Stimulated activated memory B cell treated with anti-CD40 and anti-IgM and Interleukin-4, amounts not matched to agents 10 μg/mL and 1 μg/mL and 100 μg/mL, for 72 hours (primary cell): ENCODE measurements around the gene TPRN.
A peak's percentile ranks its signal among the peaks of the same experiment; 100 is the strongest.

Experiments used
- ATAC-seq: fragments of 150-1000 bp; cut with Tn5 transposase; 2 replicates; pipeline ENCODE4 v1.10.0; 2021
- H3K27ac Mint-ChIP-seq: one replicate; pipeline ENCODE4 v1.8.0; 2022; ENCODE audit warnings: mild to moderate bottlenecking, mixed read lengths
- H3K27me3 Mint-ChIP-seq: one replicate; pipeline ENCODE4 v1.8.0; 2022; ENCODE audit warnings: mixed read lengths
- H3K36me3 Mint-ChIP-seq: one replicate; pipeline ENCODE4 v1.8.0; 2022; ENCODE audit warnings: mixed read lengths
- H3K4me1 Mint-ChIP-seq: one replicate; pipeline ENCODE4 v1.8.0; 2022; ENCODE audit warnings: mixed read lengths
- H3K4me3 Mint-ChIP-seq: one replicate; pipeline ENCODE4 v1.8.0; 2022; ENCODE audit warnings: mild to moderate bottlenecking, moderate library complexity, mixed read lengths
- H3K9me3 Mint-ChIP-seq: one replicate; pipeline ENCODE4 v1.8.0; 2022; ENCODE audit warnings: mixed read lengths

The TPRN gene

DNA sequence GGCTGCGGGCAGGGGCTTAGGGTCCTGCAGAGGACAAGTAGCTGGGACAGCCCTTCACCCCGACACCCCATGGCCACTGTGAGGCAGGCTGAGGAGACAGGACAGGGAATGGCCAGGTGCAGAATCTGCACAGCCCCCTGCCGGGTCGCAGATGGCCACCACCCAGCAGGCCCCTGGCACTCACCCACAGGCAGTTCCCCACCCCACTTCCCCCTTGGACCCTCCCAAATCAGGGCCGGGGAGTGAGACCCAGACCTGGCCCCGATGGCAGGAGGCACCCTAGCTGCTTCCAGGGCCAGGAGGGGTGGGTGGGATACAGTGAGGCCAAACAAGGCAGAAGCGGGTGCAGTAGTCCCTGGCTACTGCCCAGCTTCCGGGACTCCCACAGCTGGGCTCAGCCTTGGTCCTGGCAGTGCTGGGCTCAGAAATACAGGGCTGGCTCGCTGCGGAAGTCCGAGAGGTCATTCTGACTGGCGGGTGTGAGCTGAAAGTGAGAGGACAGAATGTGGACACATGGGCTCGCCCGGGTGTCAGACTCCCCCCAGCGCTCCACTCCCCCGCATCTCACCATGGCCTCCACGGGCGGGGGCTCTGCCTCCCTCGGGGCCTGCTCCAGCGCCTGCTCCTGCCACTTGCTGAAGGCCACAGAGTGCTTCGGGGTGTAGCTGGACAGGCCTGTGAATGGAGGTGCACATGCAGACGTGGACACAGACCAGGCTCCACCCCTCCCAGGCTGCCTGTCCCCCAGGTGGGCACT is 8.7 kb downstream of the TPRN start:
- ATAC-seq, result no peak
- peaks cover 32% of the 10 kb centered on the region for H3K4me1 Mint-ChIP-seq
- no peaks in the 10 kb centered on the region for H3K9me3 Mint-ChIP-seq
- no peaks in the 10 kb centered on the region for H3K27me3 Mint-ChIP-seq
- peak overlapping the region; percentile 75 for H3K27ac Mint-ChIP-seq
- peaks cover 11% of the 10 kb centered on the region for H3K36me3 Mint-ChIP-seq
- no peak overlapping the region for H3K4me3 Mint-ChIP-seq

DNA sequence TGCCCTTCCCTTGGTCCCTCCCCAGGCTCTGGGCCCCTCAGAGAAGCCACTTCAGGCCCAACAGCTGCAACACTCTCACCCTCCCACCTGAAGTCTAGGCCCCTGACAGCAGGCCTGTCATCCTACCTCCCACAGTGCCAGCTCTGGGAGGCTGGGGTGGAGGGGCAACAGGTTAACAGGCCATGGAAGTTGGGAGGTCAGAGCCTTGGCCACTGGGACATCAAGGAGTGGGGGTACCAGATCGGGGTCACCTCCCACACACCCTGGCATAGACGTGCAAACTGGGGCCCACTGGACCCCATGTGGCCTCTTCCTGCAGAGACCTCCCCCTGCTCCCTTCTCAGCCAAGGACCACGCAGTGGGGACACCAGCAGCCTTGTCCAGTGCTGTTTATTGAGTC is 9.3 kb downstream of the TPRN start:
- Mint-ChIP-seq H3K4me3 (peak overlapping the region; percentile 56), H3K27me3 (no peaks in the 10 kb centered on the region), H3K27ac (peak overlapping the region; percentile 75), H3K4me1 (peaks cover 36% of the 10 kb centered on the region), H3K9me3 (no peaks in the 10 kb centered on the region), H3K36me3 (peaks cover 11% of the 10 kb centered on the region)
- ATAC-seq, result no peak

DNA sequence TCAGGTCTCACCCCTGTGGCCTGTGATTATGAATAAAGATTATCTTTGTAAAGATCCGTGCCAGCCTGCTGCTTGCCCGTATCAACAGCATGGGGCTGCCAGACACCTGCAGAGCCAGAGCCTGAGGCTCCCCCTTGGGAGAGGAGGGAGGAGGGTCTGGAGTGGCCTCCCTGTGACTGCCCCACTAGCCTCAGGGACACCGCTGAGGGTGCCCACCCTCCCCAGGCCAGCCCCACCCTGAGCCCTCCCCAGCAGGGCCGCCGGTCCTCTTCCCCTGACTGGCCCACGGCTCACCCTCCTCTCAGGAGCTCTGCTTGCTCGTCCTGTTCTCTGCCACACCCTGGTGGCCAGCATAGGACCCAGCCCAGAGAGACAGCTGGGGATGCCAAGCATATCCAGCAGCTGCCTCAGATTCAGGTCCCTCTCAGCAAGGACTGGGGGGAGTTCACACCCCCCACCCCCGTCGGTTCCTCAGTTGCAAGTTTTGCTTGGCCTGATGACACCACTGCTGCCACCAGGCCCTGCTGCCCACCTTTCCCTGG is 10.2 kb downstream of the TPRN start:
- H3K27me3 Mint-ChIP-seq, result no peaks in the 10 kb centered on the region
- H3K4me1 Mint-ChIP-seq, result peaks cover 43% of the 10 kb centered on the region
- peak overlapping the region; percentile 95 for H3K4me3 Mint-ChIP-seq
- no peak for ATAC-seq
- no peaks in the 10 kb centered on the region for H3K9me3 Mint-ChIP-seq
- H3K27ac Mint-ChIP-seq, result peak overlapping the region; percentile 75
- peaks cover 11% of the 10 kb centered on the region for H3K36me3 Mint-ChIP-seq

- Mint-ChIP-seq H3K36me3 (peaks cover 14% of the 10 kb centered on the region), H3K9me3 (no peaks in the 10 kb centered on the region), H3K4me1 (peaks cover 48% of the 10 kb centered on the region), H3K27me3 (no peaks in the 10 kb centered on the region), H3K27ac (peak overlapping the region; percentile 87), H3K4me3 (peak overlapping the region; percentile 95)
- ATAC-seq, result no peak
Observed at GRCh38 chr9:137189297-137190295, 10.9 kb downstream of the TPRN start.

DNA sequence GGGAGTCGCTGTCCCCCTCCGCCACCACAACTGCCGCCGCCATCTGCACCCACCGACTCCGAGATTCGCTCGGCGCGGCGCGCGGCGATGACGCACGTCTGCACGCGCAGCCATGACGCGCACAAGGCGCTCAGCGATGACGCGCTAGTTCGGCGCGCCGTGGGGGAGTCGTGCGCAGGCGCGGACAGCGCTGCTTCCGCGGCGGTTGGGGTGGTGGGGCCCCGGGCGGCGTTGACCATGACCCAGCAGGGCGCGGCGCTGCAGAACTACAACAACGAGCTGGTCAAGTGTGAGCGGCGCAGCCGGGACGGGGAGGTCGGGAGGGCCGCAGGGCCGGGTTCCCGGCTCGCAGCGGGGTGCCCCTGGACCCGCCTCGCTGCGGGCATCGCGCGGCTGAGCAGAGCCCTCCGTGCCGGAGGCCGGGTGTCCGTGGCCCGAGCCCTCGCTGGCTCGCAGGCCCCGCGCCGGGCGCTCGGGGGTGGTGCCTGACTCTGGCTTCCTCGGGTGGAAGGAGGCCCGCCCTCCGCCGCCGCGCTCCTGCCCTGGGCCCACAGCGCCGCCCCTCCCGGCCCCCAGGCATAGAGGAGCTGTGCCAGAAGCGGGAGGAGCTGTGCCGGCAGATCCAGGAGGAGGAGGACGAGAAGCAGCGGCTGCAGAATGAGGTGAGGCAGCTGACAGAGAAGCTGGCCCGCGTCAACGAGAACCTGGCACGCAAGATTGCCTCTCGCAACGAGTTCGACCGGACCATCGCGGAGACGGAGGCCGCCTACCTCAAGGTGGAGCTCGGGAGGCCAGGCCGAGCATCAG is 11.8 kb downstream of the TPRN start, which contains the start of the genes ANAPC2 and SSNA1:
TSS of gene ANAPC2 (minus strand) at position 71 of the 807 bp plus-strand sequence. CDS start at position 43, 28 bp downstream.
TSS of gene SSNA1 (plus strand) at position 187 of the 807 bp plus-strand sequence. CDS start at position 238, 51 bp downstream.
- H3K27me3 Mint-ChIP-seq, result no peaks in the 10 kb centered on the region
- H3K27ac Mint-ChIP-seq, result peak within 1 kb of the TSS; percentile 87
- no peaks in the 10 kb centered on the region for H3K9me3 Mint-ChIP-seq
- peak within 1 kb of the TSS; percentile 95 for H3K4me3 Mint-ChIP-seq
- ATAC-seq, result peak; percentile 91
- peaks cover 56% of the 10 kb centered on the region for H3K4me1 Mint-ChIP-seq
- H3K36me3 Mint-ChIP-seq, result peaks cover 23% of the 10 kb centered on the region

DNA sequence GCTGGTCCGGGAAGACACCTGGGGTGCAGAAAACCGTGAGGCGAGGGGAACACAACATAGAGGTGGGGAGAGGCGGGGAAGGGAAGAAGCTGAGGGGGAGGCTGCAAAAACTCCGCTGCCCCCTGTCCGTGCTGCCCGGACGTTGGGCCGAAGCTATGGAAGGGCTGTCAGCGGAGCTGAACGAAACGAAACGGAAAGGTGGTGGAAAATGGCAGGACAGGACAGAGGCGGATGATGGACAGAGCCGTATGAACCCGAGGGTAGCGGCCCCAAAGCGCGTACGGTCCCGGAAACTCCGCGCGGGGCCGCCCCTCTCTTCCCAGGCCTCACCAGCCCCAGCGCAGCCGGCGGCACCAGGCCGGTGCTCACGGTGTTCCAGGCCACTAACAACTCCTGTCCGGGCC is 12.5 kb downstream of the TPRN start:
- Mint-ChIP-seq H3K27ac (peak overlapping the region; percentile 87), H3K27me3 (no peaks in the 10 kb centered on the region), H3K9me3 (no peaks in the 10 kb centered on the region), H3K36me3 (peaks cover 29% of the 10 kb centered on the region), H3K4me3 (peak overlapping the region; percentile 95), H3K4me1 (peaks cover 56% of the 10 kb centered on the region)
- no peak for ATAC-seq

DNA sequence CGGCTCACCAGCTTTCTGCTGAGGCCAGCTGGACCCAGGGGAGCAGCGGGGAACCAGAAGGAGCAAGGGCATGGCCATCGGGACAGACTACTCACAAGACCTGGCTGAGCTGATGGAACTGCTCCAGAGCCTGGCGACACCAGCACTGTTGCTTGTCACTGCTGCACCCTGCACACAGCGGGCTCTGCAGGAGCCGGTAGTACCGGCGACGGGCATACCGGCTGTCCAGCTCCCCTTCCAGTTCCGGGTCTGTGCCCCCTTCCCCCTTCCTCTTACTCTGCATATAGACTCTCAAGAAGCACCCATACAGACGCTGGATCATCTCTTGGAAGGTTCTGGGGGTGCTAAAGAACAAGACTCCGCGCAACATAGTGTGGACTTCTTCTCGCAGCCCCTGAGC is 13.2 kb downstream of the TPRN start:
- H3K27ac Mint-ChIP-seq, result peak overlapping the region; percentile 87
- H3K9me3 Mint-ChIP-seq, result no peaks in the 10 kb centered on the region
- peak overlapping the region; percentile 95 for H3K4me3 Mint-ChIP-seq
- peaks cover 36% of the 10 kb centered on the region for H3K36me3 Mint-ChIP-seq
- ATAC-seq, result no peak
- no peaks in the 10 kb centered on the region for H3K27me3 Mint-ChIP-seq
- H3K4me1 Mint-ChIP-seq, result peaks cover 56% of the 10 kb centered on the region

- Mint-ChIP-seq H3K4me3 (peak overlapping the region; percentile 95), H3K27me3 (no peaks in the 10 kb centered on the region), H3K27ac (no peak overlapping the region), H3K9me3 (no peaks in the 10 kb centered on the region), H3K4me1 (peaks cover 56% of the 10 kb centered on the region), H3K36me3 (peaks cover 42% of the 10 kb centered on the region)
- no peak for ATAC-seq
Observed at GRCh38 chr9:137186385-137186784, 14.2 kb downstream of the TPRN start.

- Mint-ChIP-seq H3K36me3 (peaks cover 37% of the 10 kb centered on the region), H3K4me1 (peaks cover 52% of the 10 kb centered on the region), H3K9me3 (no peaks in the 10 kb centered on the region), H3K27me3 (no peaks in the 10 kb centered on the region), H3K4me3 (no peak overlapping the region), H3K27ac (no peak overlapping the region)
- no peak for ATAC-seq
Observed at GRCh38 chr9:137185921-137186320, 14.6 kb downstream of the TPRN start.

- Mint-ChIP-seq H3K9me3 (no peaks in the 10 kb centered on the region), H3K4me1 (peaks cover 47% of the 10 kb centered on the region), H3K4me3 (no peak overlapping the region), H3K27me3 (no peaks in the 10 kb centered on the region), H3K36me3 (peaks cover 35% of the 10 kb centered on the region), H3K27ac (no peak overlapping the region)
- no peak for ATAC-seq
Observed at GRCh38 chr9:137184881-137185660, 15.5 kb downstream of the TPRN start.

- Mint-ChIP-seq H3K27me3 (no peaks in the 10 kb centered on the region), H3K9me3 (no peaks in the 10 kb centered on the region), H3K4me1 (peaks cover 39% of the 10 kb centered on the region), H3K36me3 (peaks cover 45% of the 10 kb centered on the region), H3K27ac (no peak overlapping the region), H3K4me3 (no peak overlapping the region)
- ATAC-seq, result no peak
Observed at GRCh38 chr9:137183980-137184595, 16.5 kb downstream of the TPRN start.

- ATAC-seq, result no peak
- Mint-ChIP-seq H3K27ac (no peak overlapping the region), H3K4me3 (no peak overlapping the region), H3K4me1 (peaks cover 35% of the 10 kb centered on the region), H3K27me3 (no peaks in the 10 kb centered on the region), H3K9me3 (no peaks in the 10 kb centered on the region), H3K36me3 (peaks cover 47% of the 10 kb centered on the region)
Observed at GRCh38 chr9:137182836-137183235, 17.7 kb downstream of the TPRN start.

GRCh38 chr9:137181680-137182079 is 18.9 kb downstream of the TPRN start:
- ATAC-seq, result no peak
- Mint-ChIP-seq H3K4me1 (peaks cover 24% of the 10 kb centered on the region), H3K9me3 (no peaks in the 10 kb centered on the region), H3K4me3 (no peak overlapping the region), H3K27me3 (no peaks in the 10 kb centered on the region), H3K27ac (no peak overlapping the region), H3K36me3 (peaks cover 57% of the 10 kb centered on the region)
